Measurements from ENCODE around the gene FBXO42.

GRCh38 chr1:16375521-16376340 lies 23.5 kb upstream of the FBXO42 start:
- TF ChIP-seq, protein P1, sequence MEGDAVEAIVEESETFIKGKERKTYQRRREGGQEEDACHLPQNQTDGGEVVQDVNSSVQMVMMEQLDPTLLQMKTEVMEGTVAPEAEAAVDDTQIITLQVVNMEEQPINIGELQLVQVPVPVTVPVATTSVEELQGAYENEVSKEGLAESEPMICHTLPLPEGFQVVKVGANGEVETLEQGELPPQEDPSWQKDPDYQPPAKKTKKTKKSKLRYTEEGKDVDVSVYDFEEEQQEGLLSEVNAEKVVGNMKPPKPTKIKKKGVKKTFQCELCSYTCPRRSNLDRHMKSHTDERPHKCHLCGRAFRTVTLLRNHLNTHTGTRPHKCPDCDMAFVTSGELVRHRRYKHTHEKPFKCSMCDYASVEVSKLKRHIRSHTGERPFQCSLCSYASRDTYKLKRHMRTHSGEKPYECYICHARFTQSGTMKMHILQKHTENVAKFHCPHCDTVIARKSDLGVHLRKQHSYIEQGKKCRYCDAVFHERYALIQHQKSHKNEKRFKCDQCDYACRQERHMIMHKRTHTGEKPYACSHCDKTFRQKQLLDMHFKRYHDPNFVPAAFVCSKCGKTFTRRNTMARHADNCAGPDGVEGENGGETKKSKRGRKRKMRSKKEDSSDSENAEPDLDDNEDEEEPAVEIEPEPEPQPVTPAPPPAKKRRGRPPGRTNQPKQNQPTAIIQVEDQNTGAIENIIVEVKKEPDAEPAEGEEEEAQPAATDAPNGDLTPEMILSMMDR (IDR thresholded peaks at IDR 0.05; ENCODE audit: low read depth, low read length): no peak
- TF ChIP-seq POLR2A (IDR thresholded peaks at IDR 0.05; ENCODE audit: extremely low read depth, insufficient read length): no peak
- TF ChIP-seq, protein P2, sequence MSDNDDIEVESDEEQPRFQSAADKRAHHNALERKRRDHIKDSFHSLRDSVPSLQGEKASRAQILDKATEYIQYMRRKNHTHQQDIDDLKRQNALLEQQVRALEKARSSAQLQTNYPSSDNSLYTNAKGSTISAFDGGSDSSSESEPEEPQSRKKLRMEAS (IDR thresholded peaks at IDR 0.05; ENCODE audit: low read depth, low read length): no peak
